Measurements from ENCODE around the gene USP37.

The USP37 gene

DNA sequence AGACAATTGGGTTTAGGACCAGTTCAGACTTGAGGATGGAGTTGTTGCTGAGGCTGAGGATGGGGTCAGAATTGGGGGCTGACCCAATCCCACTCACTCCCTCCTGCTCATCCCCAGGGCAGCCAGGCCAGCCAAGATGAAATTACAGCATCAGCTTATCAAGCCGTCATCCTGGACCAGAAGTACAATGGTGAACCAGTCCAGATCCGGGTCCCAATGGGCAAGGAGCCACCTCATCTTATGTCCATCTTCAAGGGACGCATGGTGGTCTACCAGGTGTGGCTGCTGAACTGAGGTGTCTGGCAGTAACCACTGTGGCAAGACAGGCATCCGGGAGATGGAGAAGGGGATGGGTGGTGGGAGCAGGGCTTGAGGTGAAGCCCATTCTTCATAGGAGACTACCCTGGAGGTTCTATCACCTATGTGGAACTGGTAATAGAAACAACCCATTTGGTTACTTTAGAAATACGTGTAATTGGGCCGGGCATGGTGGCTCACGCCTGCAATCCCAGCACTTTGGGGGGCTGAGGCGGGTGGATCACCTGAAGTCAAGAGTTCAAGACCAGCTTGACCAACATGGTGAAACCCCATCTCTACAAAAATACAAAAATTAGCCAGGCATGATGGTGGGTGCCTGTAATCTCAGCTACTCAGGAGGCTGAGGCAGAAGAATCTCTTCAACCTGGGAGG, 135.3 kb downstream of the USP37 start:
- Histone ChIP-seq H3K4me3 (ENCODE audit: low read length) (no peak overlapping the region; the same call in 1 of the 2 replicates), H3K4me1 (ENCODE audit: control insufficient read depth, insufficient read depth, low read length) (peaks cover 2% of the 10 kb centered on the region; the same call in 1 of the 2 replicates), H3K9me3 (ENCODE audit: control insufficient read depth, insufficient read depth, low read length) (no peaks in the 10 kb centered on the region), H3K27ac (ENCODE audit: low read length) (no peak overlapping the region), H3K36me3 (ENCODE audit: control insufficient read depth, insufficient read depth, low read length) (no peaks in the 10 kb centered on the region), H3K27me3 (ENCODE audit: control insufficient read depth, insufficient read depth, low read length) (no peaks in the 10 kb centered on the region)
- DNase-seq (ENCODE audit: low read depth, low spot score), result no peak
- WGBS (ENCODE audit: insufficient coverage, insufficient read length), result no CpG with 5 or more reads among the region's 8 CpGs

DNA sequence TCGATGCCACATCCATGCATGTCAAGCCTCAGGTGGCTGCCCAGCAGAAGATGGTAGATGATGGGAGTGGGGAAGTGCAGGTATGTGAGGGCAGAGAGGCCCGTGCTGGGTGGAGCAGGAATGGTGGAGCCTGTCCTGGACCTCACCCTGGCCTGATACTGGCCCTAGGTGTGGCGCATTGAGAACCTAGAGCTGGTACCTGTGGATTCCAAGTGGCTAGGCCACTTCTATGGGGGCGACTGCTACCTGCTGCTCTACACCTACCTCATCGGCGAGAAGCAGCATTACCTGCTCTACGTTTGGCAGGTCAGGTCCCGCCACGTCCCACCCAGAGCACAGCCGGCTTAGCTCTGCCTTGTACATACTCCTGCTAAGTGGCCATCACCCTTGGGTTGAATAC, 136.3 kb downstream of the USP37 start:
- no peaks in the 10 kb centered on the region for H3K9me3 ChIP-seq (ENCODE audit: control insufficient read depth, insufficient read depth, low read length)
- no peak for DNase-seq (ENCODE audit: low read depth, low spot score)
- H3K4me1 ChIP-seq (ENCODE audit: control insufficient read depth, insufficient read depth, low read length), result peaks cover 2% of the 10 kb centered on the region; the same call in 1 of the 2 replicates
- no CpG with 5 or more reads among the region's 10 CpGs for WGBS (ENCODE audit: insufficient coverage, insufficient read length)
- H3K36me3 ChIP-seq (ENCODE audit: control insufficient read depth, insufficient read depth, low read length), result no peaks in the 10 kb centered on the region
- no peaks in the 10 kb centered on the region for H3K27me3 ChIP-seq (ENCODE audit: control insufficient read depth, insufficient read depth, low read length)
- H3K27ac ChIP-seq (ENCODE audit: low read length), result no peak overlapping the region
- H3K4me3 ChIP-seq (ENCODE audit: low read length), result no peak overlapping the region

DNA sequence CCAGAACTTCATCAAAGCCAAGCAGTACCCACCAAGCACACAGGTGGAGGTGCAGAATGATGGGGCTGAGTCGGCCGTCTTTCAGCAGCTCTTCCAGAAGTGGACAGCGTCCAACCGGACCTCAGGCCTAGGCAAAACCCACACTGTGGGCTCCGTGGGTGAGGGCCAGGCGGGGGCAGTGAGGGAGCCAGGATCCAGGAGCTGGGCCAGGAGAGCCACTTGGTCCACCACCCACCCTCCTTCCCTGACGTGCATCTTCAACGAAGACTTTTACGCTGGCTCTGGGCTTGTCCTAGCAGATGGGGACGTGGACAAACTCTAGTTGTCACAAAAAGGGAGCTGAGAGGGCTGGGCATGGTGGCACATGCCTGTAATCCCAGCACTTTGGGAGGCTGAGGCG, 137.4 kb downstream of the USP37 start:
- H3K27me3 ChIP-seq (ENCODE audit: control insufficient read depth, insufficient read depth, low read length), result no peaks in the 10 kb centered on the region
- H3K4me1 ChIP-seq (ENCODE audit: control insufficient read depth, insufficient read depth, low read length), result peaks cover 2% of the 10 kb centered on the region; the same call in 1 of the 2 replicates
- DNase-seq (ENCODE audit: low read depth, low spot score), result no peak
- no peak overlapping the region for H3K27ac ChIP-seq (ENCODE audit: low read length)
- no peaks in the 10 kb centered on the region for H3K36me3 ChIP-seq (ENCODE audit: control insufficient read depth, insufficient read depth, low read length)
- WGBS (ENCODE audit: insufficient coverage, insufficient read length), result no CpG with 5 or more reads among the region's 11 CpGs
- no peak overlapping the region for H3K4me3 ChIP-seq (ENCODE audit: low read length)
- H3K9me3 ChIP-seq (ENCODE audit: control insufficient read depth, insufficient read depth, low read length), result no peaks in the 10 kb centered on the region

DNA sequence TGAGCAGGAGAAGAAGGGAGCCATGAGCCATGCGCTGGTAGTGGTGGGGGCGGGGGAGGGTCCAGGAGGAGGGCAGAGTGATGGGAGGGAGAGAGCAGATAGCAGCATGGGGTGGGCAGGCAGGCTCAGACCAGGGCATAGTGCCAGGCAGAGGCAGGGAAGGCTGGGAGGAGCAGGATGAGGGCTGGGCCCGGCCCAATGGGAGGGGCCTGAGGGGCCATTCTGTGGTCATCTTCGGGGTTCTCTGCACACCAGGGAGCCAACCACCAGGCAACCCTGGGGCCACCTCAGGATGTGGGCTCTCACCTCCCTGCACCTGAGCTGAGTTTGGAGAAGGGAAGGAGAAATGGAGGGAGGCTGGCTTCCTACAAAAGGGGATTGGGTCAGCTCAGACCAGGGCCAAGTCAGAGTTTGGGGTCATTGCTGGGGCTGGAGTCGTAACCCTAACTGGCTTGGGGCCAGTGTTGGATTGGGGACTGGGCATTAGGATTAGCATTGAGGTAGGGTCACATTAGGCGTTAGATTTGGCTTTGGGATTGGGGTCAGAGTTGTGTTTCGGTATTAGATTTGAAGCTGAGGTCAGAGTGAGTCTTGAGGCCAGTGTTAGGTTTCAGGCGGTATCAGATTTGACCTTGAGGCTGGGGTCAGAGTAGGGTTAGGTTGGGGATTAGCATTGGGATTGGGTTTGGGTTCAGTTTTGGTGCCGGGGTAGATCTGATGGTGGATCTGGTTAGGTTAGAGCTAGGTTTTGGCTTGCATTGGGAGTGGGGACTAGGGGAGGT, 138.0 kb downstream of the USP37 start:
- no peak overlapping the region for H3K4me3 ChIP-seq (ENCODE audit: low read length)
- no peaks in the 10 kb centered on the region for H3K36me3 ChIP-seq (ENCODE audit: control insufficient read depth, insufficient read depth, low read length)
- no peak overlapping the region for H3K27ac ChIP-seq (ENCODE audit: low read length)
- no peak for DNase-seq (ENCODE audit: low read depth, low spot score)
- H3K27me3 ChIP-seq (ENCODE audit: control insufficient read depth, insufficient read depth, low read length), result no peaks in the 10 kb centered on the region
- 100% methylated on average over 2 of the region's 9 CpGs for WGBS (ENCODE audit: insufficient coverage, insufficient read length)
- H3K4me1 ChIP-seq (ENCODE audit: control insufficient read depth, insufficient read depth, low read length), result peaks cover 2% of the 10 kb centered on the region; the same call in 1 of the 2 replicates
- no peaks in the 10 kb centered on the region for H3K9me3 ChIP-seq (ENCODE audit: control insufficient read depth, insufficient read depth, low read length)

DNA sequence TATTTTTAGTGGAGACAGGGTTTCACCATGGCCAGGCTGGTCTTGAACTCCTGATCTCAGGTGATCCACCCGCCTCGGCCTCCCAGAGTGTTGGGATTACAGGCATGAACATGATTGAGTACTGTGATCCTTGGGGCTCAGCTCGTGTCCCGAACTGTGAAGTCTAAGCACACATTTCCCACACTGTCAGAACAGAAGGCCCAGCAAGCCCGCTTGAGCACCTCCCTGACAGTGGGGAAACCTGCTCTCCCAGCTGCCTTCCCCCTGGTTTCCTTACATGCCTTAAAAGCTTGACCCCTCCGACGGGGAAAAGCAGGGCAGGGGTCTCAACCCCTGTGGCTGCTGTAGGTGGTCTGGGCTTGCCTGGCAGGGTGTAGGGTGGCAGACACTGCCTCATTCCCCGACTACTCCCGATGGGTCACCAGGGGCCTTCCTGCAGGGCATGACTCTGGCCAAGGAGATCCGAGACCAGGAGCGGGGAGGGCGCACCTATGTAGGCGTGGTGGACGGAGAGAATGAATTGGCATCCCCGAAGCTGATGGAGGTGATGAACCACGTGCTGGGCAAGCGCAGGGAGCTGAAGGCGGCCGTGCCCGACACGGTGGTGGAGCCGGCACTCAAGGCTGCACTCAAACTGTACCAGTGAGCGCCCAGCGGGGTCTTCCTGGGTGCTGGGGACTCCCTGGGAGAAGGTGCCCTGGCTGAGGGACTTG, 139.1 kb downstream of the USP37 start:
- no peaks in the 10 kb centered on the region for H3K9me3 ChIP-seq (ENCODE audit: control insufficient read depth, insufficient read depth, low read length)
- no peak for DNase-seq (ENCODE audit: low read depth, low spot score)
- no peak overlapping the region for H3K4me3 ChIP-seq (ENCODE audit: low read length)
- H3K27ac ChIP-seq (ENCODE audit: low read length), result no peak overlapping the region
- H3K36me3 ChIP-seq (ENCODE audit: control insufficient read depth, insufficient read depth, low read length), result no peaks in the 10 kb centered on the region
- H3K27me3 ChIP-seq (ENCODE audit: control insufficient read depth, insufficient read depth, low read length), result no peaks in the 10 kb centered on the region
- H3K4me1 ChIP-seq (ENCODE audit: control insufficient read depth, insufficient read depth, low read length), result peaks cover 2% of the 10 kb centered on the region; the same call in 1 of the 2 replicates
- WGBS (ENCODE audit: insufficient coverage, insufficient read length), result no CpG with 5 or more reads among the region's 24 CpGs

DNA sequence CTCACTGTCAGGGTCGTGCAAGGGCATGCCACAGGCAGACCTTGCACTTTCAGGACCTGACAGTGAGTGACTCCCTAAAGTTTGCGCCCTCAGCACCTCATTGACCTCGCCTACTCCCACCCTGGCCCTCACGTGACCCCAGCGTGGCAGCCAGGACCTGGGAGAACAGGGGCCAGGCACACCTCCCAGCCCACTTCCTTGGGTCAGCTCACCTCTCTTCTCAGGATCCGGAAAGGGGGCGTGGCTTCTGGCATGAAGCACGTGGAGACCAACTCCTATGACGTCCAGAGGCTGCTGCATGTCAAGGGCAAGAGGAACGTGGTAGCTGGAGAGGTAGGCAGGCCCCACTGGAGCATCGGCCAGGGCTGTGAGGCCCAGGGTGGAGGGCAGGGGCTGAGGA, 140.4 kb downstream of the USP37 start:
- no peak overlapping the region for H3K27ac ChIP-seq (ENCODE audit: low read length)
- no peaks in the 10 kb centered on the region for H3K36me3 ChIP-seq (ENCODE audit: control insufficient read depth, insufficient read depth, low read length)
- peaks cover 2% of the 10 kb centered on the region; the same call in 1 of the 2 replicates for H3K4me1 ChIP-seq (ENCODE audit: control insufficient read depth, insufficient read depth, low read length)
- no CpG with 5 or more reads among the region's 11 CpGs for WGBS (ENCODE audit: insufficient coverage, insufficient read length)
- no peaks in the 10 kb centered on the region for H3K27me3 ChIP-seq (ENCODE audit: control insufficient read depth, insufficient read depth, low read length)
- no peak for DNase-seq (ENCODE audit: low read depth, low spot score)
- H3K4me3 ChIP-seq (ENCODE audit: low read length), result no peak overlapping the region
- H3K9me3 ChIP-seq (ENCODE audit: control insufficient read depth, insufficient read depth, low read length), result no peaks in the 10 kb centered on the region

DNA sequence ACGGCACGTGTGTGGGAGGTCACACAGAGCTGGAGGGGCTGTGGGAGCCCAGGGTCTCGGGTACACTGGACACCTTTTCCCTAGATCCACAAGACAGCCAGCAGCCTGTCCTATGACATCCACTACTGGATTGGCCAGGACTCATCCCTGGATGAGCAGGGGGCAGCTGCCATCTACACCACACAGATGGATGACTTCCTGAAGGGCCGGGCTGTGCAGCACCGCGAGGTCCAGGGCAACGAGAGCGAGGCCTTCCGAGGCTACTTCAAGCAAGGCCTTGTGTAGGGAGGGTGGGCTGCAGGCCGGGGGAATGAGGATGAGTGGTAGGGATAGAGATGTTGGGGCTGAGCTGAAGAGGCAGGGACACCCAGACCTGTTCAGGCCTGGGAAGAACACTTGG, 142.6 kb downstream of the USP37 start:
- H3K36me3 ChIP-seq (ENCODE audit: control insufficient read depth, insufficient read depth, low read length), result no peaks in the 10 kb centered on the region
- no peaks in the 10 kb centered on the region for H3K9me3 ChIP-seq (ENCODE audit: control insufficient read depth, insufficient read depth, low read length)
- DNase-seq (ENCODE audit: low read depth, low spot score), result no peak
- H3K27me3 ChIP-seq (ENCODE audit: control insufficient read depth, insufficient read depth, low read length), result no peaks in the 10 kb centered on the region
- WGBS (ENCODE audit: insufficient coverage, insufficient read length), result no CpG with 5 or more reads among the region's 10 CpGs
- peaks cover 2% of the 10 kb centered on the region; the same call in 1 of the 2 replicates for H3K4me1 ChIP-seq (ENCODE audit: control insufficient read depth, insufficient read depth, low read length)
- H3K4me3 ChIP-seq (ENCODE audit: low read length), result no peak overlapping the region
- no peak overlapping the region for H3K27ac ChIP-seq (ENCODE audit: low read length)

DNA sequence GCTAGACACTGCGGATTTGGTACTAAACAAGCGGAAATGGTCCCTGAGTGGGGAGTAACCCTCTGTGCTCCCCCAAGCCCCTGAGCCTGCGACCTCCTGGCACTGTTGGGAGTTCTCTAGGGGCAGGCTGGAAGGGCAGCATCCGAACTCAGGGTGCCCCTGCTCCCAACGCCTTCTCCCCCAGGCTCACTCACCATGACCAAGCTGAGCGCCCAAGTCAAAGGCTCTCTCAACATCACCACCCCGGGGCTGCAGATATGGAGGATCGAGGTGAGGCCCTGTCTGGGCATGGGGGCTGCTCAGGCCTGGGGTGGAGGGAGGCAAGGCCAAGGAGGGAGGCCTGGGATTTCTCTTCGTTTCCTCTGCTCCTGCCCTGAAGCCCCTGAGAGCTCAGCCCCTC, 144.6 kb downstream of the USP37 start:
- H3K27ac ChIP-seq (ENCODE audit: low read length), result no peak overlapping the region
- no peak for DNase-seq (ENCODE audit: low read depth, low spot score)
- no peaks in the 10 kb centered on the region for H3K9me3 ChIP-seq (ENCODE audit: control insufficient read depth, insufficient read depth, low read length)

DNA sequence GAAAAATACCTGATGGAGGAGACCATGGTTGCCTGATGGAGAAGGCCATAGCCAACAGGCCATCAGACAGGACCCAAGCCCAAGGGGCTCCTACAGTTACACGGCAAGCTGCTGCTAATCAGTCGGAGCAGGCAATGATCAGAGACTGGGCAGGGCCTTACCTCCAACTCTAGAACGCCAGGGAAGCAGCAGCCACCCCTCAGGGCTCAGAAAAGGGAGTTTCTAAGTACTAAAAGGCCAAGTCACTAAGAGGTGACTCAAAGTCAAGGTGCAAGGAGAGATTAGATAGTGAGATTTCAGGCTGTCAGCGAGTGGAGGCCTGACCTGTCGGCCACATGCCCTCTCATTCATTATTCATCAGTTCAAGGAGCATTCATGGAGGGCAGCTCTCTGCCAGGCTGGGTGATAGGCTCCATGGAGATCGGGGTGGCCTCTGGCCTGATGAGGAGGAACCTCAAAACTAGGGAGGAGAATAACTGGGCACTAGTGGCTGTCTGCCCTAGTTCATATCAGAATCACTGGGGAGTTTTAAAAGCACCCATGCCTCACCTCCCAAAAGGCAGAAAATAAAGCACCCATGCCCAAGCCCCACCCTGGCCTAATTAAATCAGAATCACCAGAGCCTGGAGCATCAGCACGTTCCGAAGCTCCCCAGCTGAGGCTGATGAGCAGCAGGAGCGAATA, 145.6 kb downstream of the USP37 start:
- H3K27me3 ChIP-seq (ENCODE audit: control insufficient read depth, insufficient read depth, low read length), result no peaks in the 10 kb centered on the region
- WGBS (ENCODE audit: insufficient coverage, insufficient read length), result no CpG with 5 or more reads among the region's 9 CpGs
- no peak overlapping the region for H3K4me3 ChIP-seq (ENCODE audit: low read length)
- H3K36me3 ChIP-seq (ENCODE audit: control insufficient read depth, insufficient read depth, low read length), result no peaks in the 10 kb centered on the region
- H3K4me1 ChIP-seq (ENCODE audit: control insufficient read depth, insufficient read depth, low read length), result peaks cover 4% of the 10 kb centered on the region; the same call in 1 of the 2 replicates
- no peak for DNase-seq (ENCODE audit: low read depth, low spot score)
- H3K27ac ChIP-seq (ENCODE audit: low read length), result no peak overlapping the region
- no peaks in the 10 kb centered on the region for H3K9me3 ChIP-seq (ENCODE audit: control insufficient read depth, insufficient read depth, low read length)

More for the DNA sequence above, 144.6 kb downstream of the USP37 start:
- no CpG with 5 or more reads among the region's 9 CpGs for WGBS (ENCODE audit: insufficient coverage, insufficient read length)
- Histone ChIP-seq H3K4me1 (ENCODE audit: control insufficient read depth, insufficient read depth, low read length) (peaks cover 6% of the 10 kb centered on the region; the same call in 1 of the 2 replicates), H3K36me3 (ENCODE audit: control insufficient read depth, insufficient read depth, low read length) (no peaks in the 10 kb centered on the region), H3K4me3 (ENCODE audit: low read length) (no peak overlapping the region), H3K27me3 (ENCODE audit: control insufficient read depth, insufficient read depth, low read length) (no peaks in the 10 kb centered on the region)

DNA sequence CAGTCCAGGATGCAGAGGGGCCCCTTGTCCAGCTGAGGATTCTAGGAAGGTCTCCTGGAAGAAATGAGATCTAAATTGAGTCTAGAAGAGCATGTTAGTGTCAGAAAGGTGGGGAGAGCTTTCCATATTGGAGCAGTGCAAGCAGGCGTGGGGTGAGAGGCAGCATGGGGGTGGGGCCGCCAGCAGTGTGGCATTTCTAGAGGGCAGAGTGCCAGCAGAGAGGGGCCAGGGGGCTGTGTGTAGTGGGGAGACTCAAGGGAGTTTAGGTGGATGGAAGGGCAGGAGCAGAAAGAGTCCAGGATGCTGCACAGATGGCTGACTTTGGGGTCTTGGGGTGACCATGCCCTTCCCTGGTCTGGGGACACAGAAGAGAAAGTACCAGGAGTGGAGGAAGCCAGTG, 147.1 kb downstream of the USP37 start:
- no peak overlapping the region for H3K27ac ChIP-seq (ENCODE audit: low read length)
- H3K27me3 ChIP-seq (ENCODE audit: control insufficient read depth, insufficient read depth, low read length), result no peaks in the 10 kb centered on the region
- no CpG with 5 or more reads among the region's 2 CpGs for WGBS (ENCODE audit: insufficient coverage, insufficient read length)
- no peak overlapping the region for H3K4me3 ChIP-seq (ENCODE audit: low read length)
- no peaks in the 10 kb centered on the region for H3K9me3 ChIP-seq (ENCODE audit: control insufficient read depth, insufficient read depth, low read length)
- DNase-seq (ENCODE audit: low read depth, low spot score), result no peak
- peaks cover 4% of the 10 kb centered on the region; the same call in 1 of the 2 replicates for H3K4me1 ChIP-seq (ENCODE audit: control insufficient read depth, insufficient read depth, low read length)
- no peaks in the 10 kb centered on the region for H3K36me3 ChIP-seq (ENCODE audit: control insufficient read depth, insufficient read depth, low read length)
